ENCODE measurements around the gene SLC23A3. TPM values are rescaled to one million over a fixed set of nuclear protein-coding genes. Genes with fewer than 3 reads are reported as not detected.
A peak's percentile ranks its signal among the peaks of the same experiment; 100 is the strongest.
"Not testable (repeated sequence)": the region's sequence is repeated elsewhere in the genome, so short reads cannot be mapped to it uniquely, and the experiment has no call there.

Gene SLC23A3
- total RNA-seq, 1 donor from 2014 or later = not detected

- no peak for DNase-seq (ENCODE audit: low spot score)
Measured at GRCh38 chr2:219204425-219205164, 34.8 kb upstream of the SLC23A3 start.

- not testable (repeated sequence) for DNase-seq (ENCODE audit: low spot score)
Measured at GRCh38 chr2:219201331-219201730, 31.5 kb upstream of the SLC23A3 start.

- not testable (repeated sequence) for DNase-seq (ENCODE audit: low spot score)
Measured at GRCh38 chr2:219200502-219201326, 30.9 kb upstream of the SLC23A3 start.

- no peak for DNase-seq (ENCODE audit: low spot score)
Measured at GRCh38 chr2:219199470-219200211, 29.8 kb upstream of the SLC23A3 start.

- no peak for DNase-seq (ENCODE audit: low spot score)
Measured at GRCh38 chr2:219198974-219199373, 29.1 kb upstream of the SLC23A3 start.

DNA sequence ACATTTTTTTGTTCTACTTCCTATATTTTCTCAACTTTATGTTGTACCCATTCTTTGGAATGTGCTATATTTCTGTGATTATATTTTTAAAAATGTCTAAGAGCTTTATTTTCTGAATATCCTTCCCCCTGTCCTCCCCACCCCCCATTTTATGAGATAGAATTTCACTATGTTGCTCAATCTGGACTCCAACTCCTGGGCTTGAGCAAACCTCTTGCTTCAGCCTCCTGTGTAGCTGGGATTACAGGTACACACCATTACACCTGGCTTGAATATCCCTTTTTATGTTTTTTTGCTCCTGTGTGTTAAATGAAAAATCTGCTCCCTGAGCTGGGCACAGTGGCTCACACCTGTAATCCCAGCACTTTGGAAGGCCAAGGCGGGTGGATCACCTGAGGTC is 27.6 kb upstream of the SLC23A3 start:
- no peak for DNase-seq (ENCODE audit: low spot score)

DNA sequence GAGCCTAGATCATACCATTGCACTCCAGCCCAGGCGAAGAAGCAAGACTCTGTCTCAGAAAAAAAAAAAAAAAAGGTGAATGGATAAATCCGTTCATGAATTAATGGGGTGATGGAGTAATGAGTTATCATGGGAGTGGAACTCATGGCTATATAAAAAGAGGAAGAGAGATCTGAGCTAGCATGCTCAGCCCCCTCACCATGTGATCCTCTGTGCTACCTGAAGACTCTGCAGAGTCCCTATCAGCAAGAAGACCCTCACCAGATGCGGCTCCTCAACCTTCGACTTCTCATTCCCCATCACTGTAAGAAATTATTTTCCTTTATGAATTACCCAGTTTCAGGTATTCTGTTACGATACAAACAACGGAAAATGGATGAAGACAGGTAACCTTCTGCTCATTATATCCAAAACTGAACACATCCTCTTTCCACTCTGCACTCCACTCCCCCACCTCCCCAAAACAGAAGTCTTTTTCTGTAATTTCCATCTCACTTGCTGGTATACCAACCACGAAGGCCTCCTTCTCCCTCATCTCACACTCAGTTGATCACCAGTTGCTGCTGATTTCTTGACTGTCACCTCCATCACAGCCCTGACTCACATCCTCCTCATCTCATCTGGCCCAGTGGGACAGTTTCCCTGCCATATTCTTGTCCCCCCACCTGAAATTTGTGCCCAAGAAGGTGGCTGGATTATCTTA is 17.1 kb upstream of the SLC23A3 start:
- no peak for DNase-seq (ENCODE audit: low spot score)

- no peak for DNase-seq (ENCODE audit: low spot score)
Measured at GRCh38 chr2:219184121-219184520, 14.3 kb upstream of the SLC23A3 start.

DNA sequence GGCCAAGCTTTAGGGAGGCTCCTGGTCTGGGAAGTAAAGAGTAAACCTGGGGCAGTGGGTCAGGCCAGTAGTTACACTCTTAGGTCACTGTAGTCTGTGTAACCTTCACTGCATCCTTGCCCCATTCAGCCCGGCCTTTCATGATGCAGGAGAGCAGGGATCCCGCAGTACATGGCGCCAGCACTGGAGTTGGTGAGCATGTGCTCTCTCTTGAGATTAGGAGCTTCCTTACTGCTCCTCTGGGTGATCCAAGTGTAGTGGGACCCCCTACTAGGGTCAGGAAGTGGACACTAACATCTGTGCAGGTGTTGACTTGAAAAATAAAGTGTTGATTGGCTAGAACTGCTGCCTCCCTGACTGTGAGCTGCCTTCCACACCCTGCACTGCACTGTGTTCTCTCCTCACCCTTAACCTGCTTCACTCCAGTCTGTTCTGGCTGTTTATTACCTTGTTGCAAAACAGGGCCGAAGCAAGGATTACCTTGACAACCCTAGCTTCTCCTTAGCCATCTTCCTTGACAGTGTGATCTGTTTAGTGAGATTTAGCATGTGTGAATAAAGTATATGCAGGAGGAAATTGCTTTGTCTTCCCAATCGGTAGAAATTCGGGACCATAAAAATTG is 13.4 kb upstream of the SLC23A3 start:
- no peak for DNase-seq (ENCODE audit: low spot score)

- DNase-seq (ENCODE audit: low spot score) = no peak
Measured at GRCh38 chr2:219182331-219183150, 12.7 kb upstream of the SLC23A3 start.

DNA sequence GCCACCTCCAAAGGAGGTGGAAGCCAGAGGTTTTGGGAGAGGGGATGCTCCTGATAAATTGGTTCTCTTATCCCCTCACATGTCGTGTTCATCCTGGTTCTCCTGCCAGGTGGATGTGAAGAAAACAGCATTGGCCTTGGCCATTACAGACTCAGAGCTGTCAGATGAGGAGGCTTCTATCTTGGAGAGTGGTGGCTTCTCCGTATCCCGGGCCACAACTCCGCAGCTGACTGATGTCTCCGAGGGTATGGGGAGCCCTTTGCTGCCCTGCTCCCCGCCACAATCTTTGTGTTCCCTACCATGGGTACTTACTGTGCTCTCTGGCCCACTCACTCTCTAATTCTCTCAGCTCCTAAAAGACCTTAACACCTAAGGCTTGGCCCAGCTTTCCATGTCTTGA is 11.7 kb upstream of the SLC23A3 start:
- no peak for DNase-seq (ENCODE audit: low spot score)

- no peak for DNase-seq (ENCODE audit: low spot score)
Measured at GRCh38 chr2:219180961-219181360, 11.1 kb upstream of the SLC23A3 start.

DNA sequence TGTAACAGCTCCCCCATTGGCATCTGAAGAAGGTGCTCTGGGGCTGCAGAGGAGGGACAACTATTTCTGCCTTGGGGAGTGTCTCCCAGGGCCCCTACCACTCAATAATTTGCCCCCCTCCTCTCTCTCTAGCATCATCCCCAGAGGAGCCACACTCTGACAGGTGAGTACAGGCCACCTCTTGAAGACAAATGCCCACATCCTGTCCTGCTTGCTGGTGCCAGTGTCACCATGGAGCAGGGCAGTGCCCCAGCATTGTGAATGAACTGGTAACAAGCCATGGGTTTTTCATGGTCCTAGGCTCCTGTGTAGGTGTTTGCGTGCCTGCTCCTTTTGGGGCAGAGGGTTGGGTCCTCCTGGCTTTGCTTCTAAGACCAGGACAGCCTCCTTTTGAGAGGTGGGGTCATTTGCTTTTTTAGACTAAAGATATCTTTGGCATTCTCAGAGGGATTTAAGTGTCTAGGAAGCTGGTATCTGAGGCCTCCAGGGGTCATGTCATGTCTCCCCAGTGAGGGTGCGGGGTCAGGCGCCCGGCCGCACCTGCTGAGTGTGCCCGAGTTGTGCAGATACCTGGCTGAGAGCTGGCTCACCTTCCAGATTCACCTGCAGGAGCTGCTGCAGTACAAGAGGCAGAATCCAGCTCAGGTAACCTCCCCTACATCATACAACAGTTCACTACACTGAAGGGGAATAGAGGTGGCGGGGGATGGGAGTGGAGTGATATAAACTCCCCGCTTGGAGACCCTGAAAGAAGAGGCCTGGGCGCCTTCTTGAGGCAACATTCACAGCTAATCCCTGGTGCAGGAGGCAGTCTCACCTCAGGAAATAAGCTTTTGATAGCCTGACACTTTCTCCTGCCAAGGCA is 10.0 kb upstream of the SLC23A3 start:
- no peak for DNase-seq (ENCODE audit: low spot score)

DNA sequence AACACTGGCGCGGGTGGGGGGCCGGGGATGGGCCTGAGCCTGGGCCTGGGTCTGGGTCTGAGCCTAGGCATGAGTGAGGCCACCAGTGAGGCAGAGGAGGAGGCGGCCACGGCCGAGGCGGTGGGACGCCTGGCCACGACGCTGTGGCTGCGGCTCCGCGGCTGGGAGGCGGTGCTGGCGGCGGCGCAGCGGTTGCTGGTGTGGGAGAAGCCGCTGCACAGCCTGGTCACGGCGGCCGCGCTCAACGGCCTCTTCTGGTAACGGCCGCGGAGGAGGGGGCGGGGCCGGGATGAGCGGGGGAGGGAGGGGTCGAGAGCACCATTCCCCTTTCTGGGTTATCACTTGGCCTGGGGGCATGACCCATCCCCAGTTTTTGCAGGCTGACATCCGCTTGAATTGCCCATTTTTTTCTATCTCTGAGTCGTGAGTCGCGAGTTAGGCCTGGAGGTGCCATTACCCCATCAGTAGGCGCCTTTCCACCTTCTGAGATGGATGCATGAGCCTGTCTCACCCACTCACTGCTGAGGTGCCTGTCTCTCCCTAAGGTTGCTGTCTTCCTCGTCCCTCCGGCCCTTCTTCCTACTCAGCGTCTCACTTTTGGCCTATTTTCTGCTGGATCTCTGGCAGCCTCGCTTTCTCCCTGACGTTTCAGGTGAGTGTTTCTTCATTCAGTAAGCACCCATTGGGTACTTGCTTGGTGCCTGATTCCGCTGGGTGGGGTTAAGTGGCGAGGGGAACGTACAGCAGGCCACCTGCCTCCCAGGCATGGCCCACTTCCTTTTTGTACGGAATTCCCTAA is 8.7 kb upstream of the SLC23A3 start:
- no peak for DNase-seq (ENCODE audit: low spot score)

- DNase-seq (ENCODE audit: low spot score) = peak; percentile 94
Measured at GRCh38 chr2:219177552-219178376, 7.9 kb upstream of the SLC23A3 start, which contains the start of gene RETREG2. Gene RETREG2 (plus strand): TSS chr2:219178275. CDS start chr2:219178353, 78 bp downstream.

DNA sequence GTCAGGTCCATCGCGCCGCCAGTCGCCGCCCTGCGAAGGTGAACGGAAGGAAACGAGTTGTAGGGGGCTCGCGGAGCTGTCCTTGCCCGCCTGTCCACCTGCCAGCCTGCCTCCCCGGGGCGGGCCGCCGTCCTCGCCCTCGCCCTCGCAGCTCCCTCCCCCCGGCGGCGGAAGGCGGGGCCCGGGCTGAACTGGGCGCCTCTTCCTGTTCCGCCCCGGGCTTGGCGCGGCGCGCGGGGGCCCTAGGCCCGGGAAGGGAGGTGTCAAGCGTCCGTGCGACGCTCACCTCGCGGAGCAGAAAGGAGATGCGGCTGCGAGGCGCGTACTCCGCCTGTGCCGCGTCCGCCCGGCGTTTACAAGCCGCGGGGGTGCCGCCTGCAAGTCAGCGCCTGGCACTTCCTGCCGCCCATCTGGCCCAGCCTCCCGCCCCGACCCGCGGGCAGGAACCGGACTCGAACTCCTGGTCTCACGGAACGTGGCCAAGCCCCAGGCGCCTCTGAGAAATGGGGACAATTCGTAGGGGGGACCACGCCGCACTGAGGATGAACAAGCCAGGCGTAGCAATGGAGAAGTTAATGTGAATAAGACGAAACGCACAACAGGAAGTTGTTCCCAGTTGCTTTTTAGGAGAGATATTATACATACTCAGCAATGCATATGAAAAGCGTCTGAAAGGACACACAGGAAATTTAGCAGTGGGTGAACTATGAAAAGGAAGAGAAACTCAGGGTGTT is 7.2 kb upstream of the SLC23A3 start, which contains the start of gene CNPPD1:
Gene CNPPD1 (minus strand): TSS at position 108 of the 734 bp plus-strand sequence. CDS start 97 bp downstream, at position 11.
- peak; percentile 92 for DNase-seq (ENCODE audit: low spot score)

Measured in umbilical cord (tissue), 2 donors.